Endodermal cell (in vitro differentiated cells): Measurements from ENCODE around the gene RAD1. TPM values are rescaled to one million over a fixed set of nuclear protein-coding genes. Genes with fewer than 3 reads are reported as not detected.

Source experiments
- DNase-seq: peaks from one replicate; pipeline ENCODE4 v3.0.0-alpha.2; 2017
- H3K27ac ChIP-seq: 2 replicates; pipeline ENCODE4 v1.5.1; 2013; ENCODE audit warnings: mild to moderate bottlenecking, low read depth, low read length, moderate library complexity
- H3K27me3 ChIP-seq: 2 replicates; pipeline ENCODE4 v1.6.1; 2013; ENCODE audit warnings: mild to moderate bottlenecking, low read length, moderate library complexity; ENCODE audit not compliant: insufficient read depth, control insufficient read depth, poor library complexity, severe bottlenecking
- H3K36me3 ChIP-seq: 2 replicates; pipeline ENCODE4 v1.7.0; 2013; ENCODE audit warnings: mild to moderate bottlenecking, low read length, moderate library complexity; ENCODE audit not compliant: control insufficient read depth, insufficient read depth
- H3K4me1 ChIP-seq: one replicate; pipeline ENCODE4 v1.7.0; 2013; ENCODE audit warnings: low read length; ENCODE audit not compliant: control insufficient read depth, insufficient read depth
- H3K4me3 ChIP-seq: 2 replicates; pipeline ENCODE4 v1.5.1; 2013; ENCODE audit warnings: mild to moderate bottlenecking, low read length, moderate library complexity
- H3K9ac ChIP-seq: 2 replicates; pipeline ENCODE4 v1.6.1; 2013; ENCODE audit warnings: mild to moderate bottlenecking, low read length, moderate library complexity; ENCODE audit not compliant: poor library complexity, severe bottlenecking; ENCODE audit errors: extremely low read depth
- H3K9me3 ChIP-seq: 2 replicates; pipeline ENCODE4 v1.6.1; 2013; ENCODE audit warnings: mild to moderate bottlenecking, low read length, moderate library complexity; ENCODE audit not compliant: control insufficient read depth
- H3K27ac Mint-ChIP-seq: 2 replicates; pipeline ENCODE4 v1.8.0; 2020; ENCODE audit warnings: mixed read lengths
- H3K27me3 Mint-ChIP-seq: 2 replicates; pipeline ENCODE4 v1.8.0; 2021; ENCODE audit warnings: mild to moderate bottlenecking, mixed read lengths; ENCODE audit not compliant: insufficient read depth
- H3K36me3 Mint-ChIP-seq: 2 replicates; pipeline ENCODE4 v1.8.0; 2020; ENCODE audit warnings: low read depth, mixed read lengths
- H3K4me1 Mint-ChIP-seq: 2 replicates; pipeline ENCODE4 v1.8.0; 2020; ENCODE audit warnings: mixed read lengths
- H3K4me3 Mint-ChIP-seq: 2 replicates; pipeline ENCODE4 v1.8.0; 2020; ENCODE audit warnings: mild to moderate bottlenecking, moderate library complexity, mixed read lengths
- H3K9me3 Mint-ChIP-seq: 2 replicates; pipeline ENCODE4 v1.8.0; 2020; ENCODE audit warnings: mild to moderate bottlenecking, mixed read lengths
- CTCF ChIP-seq: fragments of 200-600 bp; sonication (generic); conservative IDR thresholded peaks from 2 replicates; pipeline ENCODE4 v1.5.0; 2021; ENCODE audit warnings: antibody characterized with exemption, mild to moderate bottlenecking
- WGBS, 2 experiments: methylation state at CpG; one replicate each; pipeline versions ENCODE4 v1.1.5 to v1.1.7; 2013; ENCODE audit warnings: missing lambda C conversion rate in 2 of 2, mixed read lengths in 1 of 2; ENCODE audit not compliant: insufficient coverage in 1 of 2, insufficient read length in 1 of 2; 5-methylcytosine and 5-hydroxymethylcytosine counted together
- total RNA-seq, 2 donors: library from RNA; stranded (reverse); fragmentation: NEBNext Ultra II Directional in 1 of 2; extraction: Animal tissue kit (Norgen Biotek cat#: 25700) in 1 of 2; gene quantifications; 2 replicates in 1 of 2; 3 replicates in 1 of 2; pipeline ENCODE4 v1.2.1, GENCODE V29; 2021

The RAD1 gene
- total RNA-seq, 2 donors from 2014 or later = 29.3 to 29.8 TPM

- H3K27ac Mint-ChIP-seq = no peak overlapping the region
Measured at GRCh38 chr5:34957321-34957720, 42.0 kb upstream of the RAD1 start.

GRCh38 chr5:34944460-34945047, 29.2 kb upstream of the RAD1 start:
- Histone ChIP-seq H3K27ac (no peak overlapping the region), H3K27me3 (no peaks in the 10 kb centered on the region), H3K4me1 (no peaks in the 10 kb centered on the region), H3K9me3 (no peaks in the 10 kb centered on the region), H3K4me3 (no peak overlapping the region), H3K9ac (no peak overlapping the region), H3K36me3 (peaks cover 85% of the 10 kb centered on the region)
- no peak overlapping the region for H3K4me3 Mint-ChIP-seq
- peak overlapping the region; percentile 8 for H3K27ac Mint-ChIP-seq
- no peaks in the 10 kb centered on the region for H3K9me3 Mint-ChIP-seq
- H3K4me1 Mint-ChIP-seq = no peaks in the 10 kb centered on the region
- DNase-seq = no peak
- peaks cover 51% of the 10 kb centered on the region for H3K36me3 Mint-ChIP-seq
- H3K27me3 Mint-ChIP-seq = no peaks in the 10 kb centered on the region
- no peak for TF ChIP-seq CTCF
- WGBS, 2 experiments = 94 to 99% methylated on average over 8 to 11 of the region's 11 CpGs

More at GRCh38 chr5:34957321-34957720, 42.0 kb upstream of the RAD1 start:
- no peaks in the 10 kb centered on the region for H3K27me3 ChIP-seq
- H3K4me1 ChIP-seq = no peaks in the 10 kb centered on the region
- Mint-ChIP-seq H3K4me3 (no peak overlapping the region), H3K27me3 (no peaks in the 10 kb centered on the region), H3K4me1 (no peaks in the 10 kb centered on the region), H3K36me3 (peaks cover 29% of the 10 kb centered on the region), H3K9me3 (no peaks in the 10 kb centered on the region)
- peaks cover 54% of the 10 kb centered on the region for H3K36me3 ChIP-seq
- H3K4me3 ChIP-seq = no peak overlapping the region
- TF ChIP-seq CTCF = no peak
- no peak overlapping the region for H3K27ac ChIP-seq
- no peak for DNase-seq
- 80 to 100% methylated on average over 1 of the region's 1 CpG for WGBS, 2 experiments
- H3K9me3 ChIP-seq = no peaks in the 10 kb centered on the region
- H3K9ac ChIP-seq = no peak overlapping the region

GRCh38 chr5:34944044-34944443, 28.7 kb upstream of the RAD1 start:
- Mint-ChIP-seq H3K9me3 (no peaks in the 10 kb centered on the region), H3K27me3 (no peaks in the 10 kb centered on the region), H3K27ac (peak overlapping the region; percentile 8), H3K4me3 (no peak overlapping the region), H3K4me1 (no peaks in the 10 kb centered on the region), H3K36me3 (peaks cover 49% of the 10 kb centered on the region)
- no peak overlapping the region for H3K4me3 ChIP-seq
- no peak overlapping the region for H3K27ac ChIP-seq
- H3K9ac ChIP-seq = no peak overlapping the region
- no peak for TF ChIP-seq CTCF
- H3K27me3 ChIP-seq = no peaks in the 10 kb centered on the region
- no peak for DNase-seq
- WGBS, 2 experiments = 98 to 100% methylated on average over 2 of the region's 2 CpGs
- H3K4me1 ChIP-seq = no peaks in the 10 kb centered on the region
- peaks cover 83% of the 10 kb centered on the region for H3K36me3 ChIP-seq
- H3K9me3 ChIP-seq = no peaks in the 10 kb centered on the region
